Astrocyte (in vitro differentiated cells and primary cell): Measurements from ENCODE around the gene ZFP69B. TPM values are rescaled to one million over a fixed set of nuclear protein-coding genes. Genes with fewer than 3 reads are reported as not detected.

Source experiments
- DNase-seq: peaks from one replicate; pipeline ENCODE4 v3.0.0-alpha.2; 2010; ENCODE audit warnings: low read depth
- FAIRE-seq: peaks from 2 replicates; lab custom pipeline; 2011; peaks lifted over from hg19 to GRCh38; lab: Jason Lieb, UNC
- H2AFZ ChIP-seq: 2 replicates; pipeline ENCODE4 v1.6.0; 2012; ENCODE audit warnings: low read depth, low read length, inconsistent platforms
- H3K27ac ChIP-seq: 2 replicates; pipeline ENCODE4 v1.5.1; 2011; ENCODE audit warnings: low read depth, low read length, inconsistent platforms
- H3K27me3 ChIP-seq: 2 replicates; pipeline ENCODE4 v1.6.0; 2011; ENCODE audit warnings: low read length, inconsistent platforms; ENCODE audit not compliant: insufficient read depth
- H3K36me3 ChIP-seq: 2 replicates; pipeline ENCODE4 v1.5.1; 2011; ENCODE audit warnings: low read length, inconsistent platforms; ENCODE audit not compliant: insufficient read depth
- H3K4me1 ChIP-seq: 2 replicates; pipeline ENCODE4 v1.5.1; 2011; ENCODE audit warnings: low read length, inconsistent platforms; ENCODE audit not compliant: insufficient read depth
- H3K4me2 ChIP-seq: 2 replicates; pipeline ENCODE4 v1.6.0; 2012; ENCODE audit warnings: low read length, inconsistent platforms
- H3K4me3 ChIP-seq: 2 replicates; pipeline ENCODE4 v1.5.1; 2011; ENCODE audit warnings: low read depth, mild to moderate bottlenecking, low read length, inconsistent platforms; ENCODE audit not compliant: insufficient read depth
- H3K79me2 ChIP-seq: 2 replicates; pipeline ENCODE4 v1.6.0; 2012; ENCODE audit warnings: mild to moderate bottlenecking, low read length, inconsistent platforms; ENCODE audit not compliant: insufficient read depth
- H3K9ac ChIP-seq: 2 replicates; pipeline ENCODE4 v1.6.0; 2012; ENCODE audit warnings: mild to moderate bottlenecking, low read length, inconsistent platforms
- H3K9me3 ChIP-seq: 2 replicates; pipeline ENCODE4 v1.5.1; 2012; ENCODE audit warnings: low read depth, mild to moderate bottlenecking, low read length, inconsistent platforms; ENCODE audit not compliant: insufficient read depth
- H4K20me1 ChIP-seq: 2 replicates; pipeline ENCODE4 v1.6.0; 2012; ENCODE audit warnings: low read length, inconsistent platforms; ENCODE audit not compliant: insufficient read depth
- H3K27ac Mint-ChIP-seq: one replicate; pipeline ENCODE4 v1.8.0; 2021; ENCODE audit warnings: mild to moderate bottlenecking, mixed read lengths; ENCODE audit not compliant: unreplicated experiment
- H3K27me3 Mint-ChIP-seq: one replicate; pipeline ENCODE4 v1.8.0; 2021; ENCODE audit warnings: low read depth, mixed read lengths; ENCODE audit not compliant: unreplicated experiment
- H3K36me3 Mint-ChIP-seq: one replicate; pipeline ENCODE4 v1.8.0; 2021; ENCODE audit warnings: low read depth, mixed read lengths; ENCODE audit not compliant: unreplicated experiment
- H3K4me1 Mint-ChIP-seq: one replicate; pipeline ENCODE4 v1.8.0; 2021; ENCODE audit warnings: low read depth, mixed read lengths; ENCODE audit not compliant: unreplicated experiment
- H3K4me3 Mint-ChIP-seq: one replicate; pipeline ENCODE4 v1.8.0; 2021; ENCODE audit warnings: mild to moderate bottlenecking, moderate library complexity, mixed read lengths; ENCODE audit not compliant: unreplicated experiment
- H3K9me3 Mint-ChIP-seq: one replicate; pipeline ENCODE4 v1.8.0; 2021; ENCODE audit warnings: mild to moderate bottlenecking, mixed read lengths; ENCODE audit not compliant: unreplicated experiment
- CTCF ChIP-seq: IDR thresholded peaks from 2 replicates; pipeline ENCODE4 v1.5.1; 2011; ENCODE audit warnings: low read depth, mild to moderate bottlenecking, inconsistent platforms, low read length, moderate library complexity; ENCODE audit not compliant: insufficient read depth
- EZH2 ChIP-seq: IDR thresholded peaks from 2 replicates; pipeline ENCODE4 v1.6.1; 2012; ENCODE audit warnings: mild to moderate bottlenecking, low read length, inconsistent platforms; ENCODE audit not compliant: insufficient read depth
- total RNA-seq: library from RNA; stranded (reverse); gene quantifications from 2 replicates; pipeline ENCODE4 v1.2.1, GENCODE V29; 2021

Gene ZFP69B
- total RNA-seq, 1 donor from 2014 or later, result 5.4 TPM

- TF ChIP-seq CTCF (no peak), EZH2 (no peak)
- no peak overlapping the region for H3K4me3 Mint-ChIP-seq
- Histone ChIP-seq H3K4me2 (peak overlapping the region; percentile 3), H4K20me1 (no peaks in the 10 kb centered on the region), H2AFZ (no peak overlapping the region), H3K9me3 (no peaks in the 10 kb centered on the region), H3K79me2 (no peaks in the 10 kb centered on the region), H3K36me3 (no peaks in the 10 kb centered on the region), H3K27ac (peak overlapping the region; percentile 7), H3K27me3 (no peaks in the 10 kb centered on the region), H3K4me3 (no peak overlapping the region), H3K4me1 (peaks cover 14% of the 10 kb centered on the region), H3K9ac (no peak overlapping the region)
- DNase-seq (peak; percentile 91), FAIRE-seq (no peak)
- H3K9me3 Mint-ChIP-seq, result peaks cover 1% of the 10 kb centered on the region
- no peaks in the 10 kb centered on the region for H3K27me3 Mint-ChIP-seq
- no peak overlapping the region for H3K27ac Mint-ChIP-seq
- peaks cover 5% of the 10 kb centered on the region for H3K36me3 Mint-ChIP-seq
- H3K4me1 Mint-ChIP-seq, result peaks cover 2% of the 10 kb centered on the region
Measured at GRCh38 chr1:40435471-40435870, 14.8 kb upstream of the ZFP69B start.

- Mint-ChIP-seq H3K9me3 (no peaks in the 10 kb centered on the region), H3K4me1 (peaks cover 2% of the 10 kb centered on the region), H3K27me3 (no peaks in the 10 kb centered on the region), H3K27ac (no peak overlapping the region), H3K4me3 (no peak overlapping the region), H3K36me3 (peaks cover 5% of the 10 kb centered on the region)
- Histone ChIP-seq H2AFZ (no peak overlapping the region), H3K4me3 (no peak overlapping the region), H3K9me3 (no peaks in the 10 kb centered on the region), H3K79me2 (no peaks in the 10 kb centered on the region), H3K27me3 (no peaks in the 10 kb centered on the region), H4K20me1 (no peaks in the 10 kb centered on the region), H3K27ac (peak overlapping the region; percentile 7), H3K4me1 (peaks cover 14% of the 10 kb centered on the region), H3K4me2 (peak overlapping the region; percentile 3), H3K9ac (no peak overlapping the region), H3K36me3 (no peaks in the 10 kb centered on the region)
- no peak for TF ChIP-seq CTCF
- no peak for TF ChIP-seq EZH2
- DNase-seq, result peak; percentile 77
- no peak for FAIRE-seq
Measured at GRCh38 chr1:40435876-40436275, 14.4 kb upstream of the ZFP69B start.

- H3K27me3 Mint-ChIP-seq, result no peaks in the 10 kb centered on the region
- no peak overlapping the region for H3K4me3 Mint-ChIP-seq
- Histone ChIP-seq H3K4me3 (no peak overlapping the region), H3K4me1 (peaks cover 14% of the 10 kb centered on the region), H3K9me3 (no peaks in the 10 kb centered on the region), H3K4me2 (no peak overlapping the region), H3K36me3 (no peaks in the 10 kb centered on the region), H3K9ac (no peak overlapping the region), H4K20me1 (no peaks in the 10 kb centered on the region), H3K27me3 (no peaks in the 10 kb centered on the region), H2AFZ (no peak overlapping the region), H3K27ac (no peak overlapping the region), H3K79me2 (no peaks in the 10 kb centered on the region)
- H3K9me3 Mint-ChIP-seq, result no peaks in the 10 kb centered on the region
- TF ChIP-seq CTCF (peak; percentile 72), EZH2 (no peak)
- no peak overlapping the region for H3K27ac Mint-ChIP-seq
- DNase-seq (no peak), FAIRE-seq (peak; percentile 5)
- H3K4me1 Mint-ChIP-seq, result no peaks in the 10 kb centered on the region
- H3K36me3 Mint-ChIP-seq, result peaks cover 2% of the 10 kb centered on the region
Measured at GRCh38 chr1:40438391-40439015, 11.8 kb upstream of the ZFP69B start.
